ENCODE data around the gene TXNDC12.
A peak's percentile ranks its signal among the peaks of the same experiment; 100 is the strongest.
"Not testable (repeated sequence)": the region's sequence is repeated elsewhere in the genome, so short reads cannot be mapped to it uniquely, and the experiment has no call there.

Gene TXNDC12

DNA sequence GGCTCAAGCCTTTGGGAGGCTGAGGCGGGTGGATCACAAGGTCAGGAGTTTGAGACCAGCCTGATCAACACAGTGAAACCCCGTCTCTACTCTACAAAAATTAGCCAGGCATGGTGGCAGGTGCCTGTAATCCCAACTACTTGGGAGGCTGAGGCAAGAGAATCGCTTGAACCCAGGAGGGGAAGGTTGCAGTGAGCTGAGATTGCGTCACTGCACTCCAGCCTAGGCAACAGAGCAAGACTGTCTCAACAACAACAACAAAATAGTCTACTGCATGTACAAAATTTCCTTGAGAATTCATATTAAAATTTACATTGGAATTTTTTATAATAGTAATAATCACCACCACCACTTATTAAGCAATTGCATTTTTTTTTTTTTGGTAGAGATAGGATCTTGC is 5.7 kb downstream of the TXNDC12 start:
- not testable (repeated sequence) for DNase-seq (ENCODE audit: low read depth in 2 of 3, low spot score in 2 of 3)

DNA sequence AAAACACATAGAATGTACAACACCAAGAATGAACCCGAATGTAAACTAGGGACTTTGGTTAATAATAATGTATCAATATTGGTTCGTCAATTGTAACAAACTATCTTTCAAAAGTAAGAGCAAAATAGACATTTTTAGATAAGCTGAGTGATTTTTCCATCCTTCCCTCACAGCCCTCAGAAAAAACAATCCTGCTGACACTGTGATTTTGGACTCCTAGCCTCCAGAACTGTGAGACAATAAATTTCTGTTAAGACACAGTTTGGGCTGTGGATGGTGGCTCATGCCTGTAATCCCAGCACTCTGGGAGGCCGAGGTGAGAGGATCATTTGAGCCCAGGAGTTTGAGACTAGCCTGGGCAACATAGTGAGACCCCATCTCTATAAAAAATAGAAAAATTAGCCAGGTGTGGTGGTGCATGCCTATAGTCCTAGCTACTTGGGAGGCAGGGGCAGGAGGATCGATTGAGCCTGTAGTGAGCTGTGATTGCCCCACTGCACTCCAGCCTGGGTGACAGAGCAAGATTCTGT is 9.3 kb downstream of the TXNDC12 start:
- not testable (repeated sequence) for DNase-seq (ENCODE audit: low read depth in 2 of 3, low spot score in 2 of 3)

DNA sequence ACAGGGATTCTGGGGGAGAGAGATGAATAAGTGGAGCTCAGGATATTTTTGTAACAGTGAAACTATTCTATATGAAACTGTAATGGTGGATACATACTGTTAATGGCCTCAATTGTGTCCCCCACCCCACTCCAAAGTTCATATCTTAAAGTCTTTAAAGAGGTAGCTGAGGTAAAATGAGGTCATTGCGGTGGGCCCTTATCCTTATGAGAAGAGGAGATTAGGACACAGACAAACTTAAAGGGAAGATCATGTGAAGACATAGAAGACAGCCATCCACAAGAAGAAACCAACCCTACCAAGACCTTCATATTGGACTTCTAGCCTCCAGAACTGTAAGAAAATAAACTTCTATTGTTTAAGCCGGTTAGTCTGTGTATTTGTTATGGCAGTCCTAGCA is 9.8 kb downstream of the TXNDC12 start:
- DNase-seq (ENCODE audit: low read depth in 2 of 3, low spot score in 2 of 3), result no peak

DNA sequence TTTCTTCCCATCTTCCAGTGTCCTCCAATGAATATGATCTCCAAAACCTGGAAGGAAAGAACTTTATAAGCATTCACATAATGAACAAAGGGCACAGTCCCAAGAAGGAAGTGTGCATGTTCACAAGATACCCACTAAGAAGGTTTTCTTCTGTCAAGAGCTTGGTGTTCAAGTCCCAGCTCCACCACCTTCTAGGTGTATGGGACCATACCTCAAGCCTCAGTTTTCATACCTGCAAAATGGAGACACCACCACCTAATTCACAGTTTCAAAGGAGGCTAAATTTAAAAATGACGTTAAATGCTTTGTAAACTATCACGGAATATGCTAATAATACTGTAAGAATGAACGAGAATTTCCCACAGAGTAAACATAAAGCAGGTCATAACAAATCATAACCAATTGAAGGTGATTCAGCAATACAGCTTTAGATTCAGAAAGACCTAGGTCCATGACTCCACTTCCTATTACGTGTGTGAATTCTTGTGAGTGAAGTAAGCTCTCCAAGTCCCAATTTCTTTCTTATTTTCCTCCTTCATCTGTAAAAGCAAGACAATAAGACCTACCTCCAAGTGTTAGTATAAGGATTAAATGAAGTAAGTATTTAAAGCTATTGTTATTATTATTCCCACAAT is 13.3 kb downstream of the TXNDC12 start:
- no peak for DNase-seq (ENCODE audit: low read depth in 2 of 3, low spot score in 2 of 3)

DNA sequence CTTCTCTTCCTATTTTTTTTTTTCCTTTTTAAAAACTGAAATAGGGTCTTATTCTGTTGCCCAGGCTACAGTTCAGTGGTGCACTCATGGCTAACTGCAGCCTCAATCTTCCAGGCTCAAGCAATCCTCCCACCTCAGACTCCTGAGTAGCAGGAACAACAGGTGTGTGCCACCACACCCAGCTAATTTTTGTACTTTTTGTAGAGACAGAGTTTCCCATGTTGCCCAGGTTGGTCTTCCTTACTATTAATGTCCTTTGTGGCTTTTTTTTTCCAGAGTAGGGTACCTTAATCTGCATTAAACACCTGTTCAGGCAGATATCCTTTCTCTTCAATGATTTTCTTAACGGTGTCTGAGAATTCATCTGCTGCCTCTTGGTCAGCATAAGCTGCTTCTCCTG is 17.1 kb downstream of the TXNDC12 start:
- no peak for DNase-seq (ENCODE audit: low read depth in 2 of 3, low spot score in 2 of 3)

DNA sequence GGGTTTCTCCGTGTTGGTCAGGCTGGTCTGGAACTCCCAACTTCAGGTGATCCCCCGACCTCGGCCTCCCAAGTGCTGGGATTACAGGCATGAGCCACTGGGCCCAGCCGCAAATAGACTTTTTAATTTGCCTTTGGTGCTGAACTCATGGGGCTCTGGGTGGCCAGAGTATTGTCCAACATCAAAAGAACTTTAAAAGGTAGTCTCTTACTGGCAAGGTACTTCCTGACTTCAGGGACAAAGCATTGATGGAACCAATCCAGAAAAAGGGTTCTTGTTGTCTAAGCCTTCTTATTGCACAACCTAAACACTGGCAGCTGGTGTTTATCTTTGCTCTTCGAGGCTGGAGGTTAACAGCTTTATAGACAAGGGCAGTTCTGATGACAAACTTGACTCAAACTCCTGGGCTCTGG is 17.6 kb downstream of the TXNDC12 start:
- DNase-seq (ENCODE audit: low read depth in 2 of 3, low spot score in 2 of 3), result no peak

DNA sequence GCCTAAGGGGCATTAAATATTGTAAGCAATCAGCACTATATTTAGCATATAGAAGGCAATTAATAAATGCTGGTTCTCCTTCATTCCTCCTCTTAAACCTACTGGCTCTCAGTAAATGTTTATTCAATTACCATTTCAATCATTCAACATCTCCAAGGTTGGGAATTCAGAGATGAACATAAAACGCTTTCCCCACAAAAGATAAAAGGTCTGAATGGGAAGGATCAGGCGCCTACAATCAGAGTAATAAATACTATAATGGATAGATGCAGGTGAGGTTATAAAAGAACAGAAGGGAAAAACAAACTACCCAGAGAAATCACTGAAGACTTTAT is 21.0 kb downstream of the TXNDC12 start:
- no peak for DNase-seq (ENCODE audit: low read depth in 2 of 3, low spot score in 2 of 3)

DNA sequence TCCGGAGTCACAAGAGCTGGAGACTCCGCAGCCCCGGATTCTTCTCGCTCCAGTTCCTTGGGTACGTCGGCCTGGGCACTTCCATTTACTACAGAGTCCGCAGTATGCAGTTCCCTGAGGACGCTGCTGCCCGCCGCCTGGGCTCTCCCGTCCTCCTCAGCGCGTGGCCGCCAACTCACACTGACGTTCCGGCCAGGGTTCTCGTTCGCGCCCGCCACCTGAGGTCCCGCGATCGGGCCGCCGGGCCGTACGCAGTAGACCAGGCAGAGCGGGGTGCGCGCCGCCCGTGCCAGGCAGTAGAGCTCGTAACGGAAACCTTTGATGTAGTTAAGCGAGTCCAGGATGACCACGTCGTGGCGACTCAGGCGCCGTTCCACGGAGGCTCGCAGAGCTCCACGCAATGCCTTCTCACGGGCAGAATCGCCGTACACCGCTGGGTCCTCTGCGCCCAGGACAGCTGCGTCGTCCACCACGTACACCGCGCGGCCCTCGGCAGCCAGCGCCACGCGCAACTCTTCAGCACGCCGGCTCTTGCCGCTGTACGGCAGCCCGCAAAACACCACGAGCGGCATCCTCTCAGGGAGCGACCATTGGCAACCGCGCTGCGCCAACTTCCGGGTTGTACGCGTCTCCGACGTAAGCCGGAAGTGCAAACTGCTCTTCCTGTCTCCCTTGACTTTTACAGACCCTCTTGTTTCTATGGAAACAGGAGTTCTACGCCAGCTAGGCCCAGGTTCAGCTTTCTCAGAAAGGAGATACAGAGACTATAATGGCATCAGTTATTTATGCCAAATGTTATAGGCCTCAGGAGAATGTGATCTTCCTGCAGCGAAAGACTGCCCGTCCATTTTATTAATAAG is 21.6 kb downstream of the TXNDC12 start, which contains the start of gene KTI12:
Gene KTI12, minus strand, starts transcription at position 621 of the 860 bp plus-strand sequence. Its CDS starts 49 bp downstream, at position 572.
- DNase-seq (ENCODE audit: low read depth in 2 of 3, low spot score in 2 of 3), result peak; percentile 54 to 69 (median 63)

DNA sequence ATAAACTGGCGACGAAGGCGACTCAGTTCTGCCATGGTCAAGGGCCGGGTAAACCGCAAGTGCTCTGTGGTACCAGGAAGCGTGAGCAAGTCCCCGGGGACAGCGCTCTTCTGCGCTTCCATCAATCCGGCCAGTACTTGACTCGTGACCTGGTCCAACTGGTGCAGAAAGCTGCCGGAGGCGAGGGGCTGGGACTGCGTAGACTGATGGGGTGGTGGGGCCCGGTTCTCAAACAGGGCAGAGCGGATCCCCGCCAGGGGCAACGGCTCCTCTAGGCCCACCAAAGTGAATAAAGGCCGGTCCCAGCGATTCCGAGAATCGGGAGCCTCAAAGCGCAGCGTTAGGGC is 22.2 kb downstream of the TXNDC12 start:
- peak in 2 of 3 experiments; percentile 2 to 3 for DNase-seq (ENCODE audit: low read depth in 2 of 3, low spot score in 2 of 3)

DNA sequence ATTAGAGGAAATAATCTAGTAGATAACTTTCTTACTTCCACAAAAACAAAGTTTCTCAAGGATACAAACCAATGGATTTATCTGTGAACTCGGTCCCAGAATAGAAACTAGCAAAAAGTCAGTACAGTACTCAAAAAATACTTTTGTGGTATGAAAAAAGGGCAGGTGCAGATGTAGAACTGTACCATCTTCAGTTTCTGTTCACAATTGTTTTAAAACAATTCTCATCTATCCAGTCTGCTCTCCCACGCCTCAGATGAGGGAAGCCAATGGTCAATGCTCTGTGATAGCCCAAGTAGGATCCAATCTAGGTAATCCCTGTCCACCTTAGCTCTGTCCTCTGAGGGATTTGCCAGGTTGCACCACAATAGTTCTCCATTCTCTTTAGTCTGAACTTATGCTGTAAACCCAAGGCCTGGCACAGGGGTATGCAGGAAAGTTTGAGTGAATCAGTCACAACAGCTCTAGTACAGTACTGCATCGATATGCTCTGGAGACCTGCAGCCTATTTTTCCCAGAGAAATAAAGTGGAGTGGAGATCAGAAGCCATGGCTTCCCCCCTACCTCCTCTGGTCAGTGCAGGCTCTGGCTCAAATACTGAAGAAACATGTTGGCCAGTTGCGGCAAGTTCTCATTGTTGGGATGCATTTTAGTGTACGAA is 22.7 kb downstream of the TXNDC12 start:
- no peak for DNase-seq (ENCODE audit: low read depth in 2 of 3, low spot score in 2 of 3)

DNA sequence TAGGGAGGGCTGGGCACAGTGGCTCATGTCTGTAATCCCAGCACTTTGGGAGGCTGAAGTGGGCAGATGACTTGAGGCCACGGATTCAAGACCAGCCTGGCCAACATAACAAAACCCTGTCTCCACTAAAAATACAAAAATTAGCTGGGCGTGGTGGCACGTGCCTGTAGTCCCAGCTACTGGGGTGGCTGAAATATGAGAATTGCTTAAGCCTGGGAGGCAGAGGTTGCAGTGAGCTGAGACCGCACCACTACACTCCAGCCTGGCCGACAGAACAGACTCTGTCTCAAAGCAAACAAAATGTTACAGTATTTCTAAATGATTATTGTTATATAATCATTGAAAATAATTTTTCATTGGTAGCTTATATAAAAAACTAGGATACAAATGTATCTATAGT is 26.2 kb downstream of the TXNDC12 start:
- DNase-seq (ENCODE audit: low read depth in 2 of 3, low spot score in 2 of 3), result not testable (repeated sequence)

DNA sequence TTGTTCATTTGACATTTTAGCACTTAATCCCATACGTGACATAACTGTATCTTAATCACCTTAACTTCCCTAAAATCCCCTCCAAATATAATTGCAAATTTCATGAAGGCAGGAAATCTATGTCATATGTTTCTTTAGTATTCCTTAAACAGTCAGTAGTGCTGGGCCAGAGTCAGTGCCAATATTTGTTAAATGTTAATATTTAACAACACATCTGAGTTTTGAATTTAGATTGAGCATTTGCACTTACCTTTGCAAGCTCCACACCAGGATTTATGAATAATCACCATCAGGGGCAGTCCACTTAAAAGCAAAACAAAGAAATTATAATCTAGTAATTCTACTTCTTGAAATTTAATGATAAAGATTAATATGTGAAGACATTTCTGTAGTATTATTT is 26.7 kb downstream of the TXNDC12 start:
- DNase-seq (ENCODE audit: low read depth in 2 of 3, low spot score in 2 of 3), result no peak

DNA sequence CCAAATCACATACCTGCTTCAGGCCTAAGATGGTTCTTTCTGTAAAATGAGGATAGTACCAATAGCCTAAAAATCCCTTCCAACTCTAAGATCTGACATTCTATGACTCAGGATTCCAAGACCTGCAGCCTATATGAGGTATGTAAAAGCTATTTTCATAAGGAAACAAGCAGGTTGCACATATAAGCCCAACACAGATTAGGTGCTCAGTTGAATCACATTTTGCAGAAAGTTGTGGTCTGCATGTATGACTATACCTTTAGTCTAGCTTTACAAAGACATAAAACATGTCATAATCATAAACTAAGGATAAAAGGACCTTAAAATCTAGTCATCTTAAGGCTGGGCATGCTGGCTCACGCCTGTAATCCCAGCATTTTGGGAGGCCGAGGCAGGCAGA is 28.7 kb downstream of the TXNDC12 start:
- DNase-seq (ENCODE audit: low read depth in 2 of 3, low spot score in 2 of 3), result no peak

DNA sequence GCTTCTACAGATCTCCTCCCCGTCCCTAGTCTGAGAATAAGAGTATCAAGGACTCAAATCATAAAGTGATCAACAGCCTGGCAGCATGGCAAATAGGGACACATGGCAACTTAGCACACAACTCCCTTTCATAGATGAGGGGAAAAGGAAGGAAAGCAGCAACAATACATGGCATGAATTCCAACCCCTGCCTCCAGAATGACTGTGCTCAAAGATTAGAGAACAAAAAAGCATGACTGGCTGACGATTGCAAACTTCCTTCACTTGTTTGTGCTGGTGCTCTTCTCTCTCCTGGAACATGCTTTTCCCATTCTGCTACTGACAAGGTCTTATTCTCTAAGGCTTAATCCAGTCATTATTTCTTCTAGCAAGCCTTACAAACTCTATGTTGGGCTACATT is 32.9 kb downstream of the TXNDC12 start:
- DNase-seq (ENCODE audit: low read depth in 2 of 3, low spot score in 2 of 3), result no peak

DNA sequence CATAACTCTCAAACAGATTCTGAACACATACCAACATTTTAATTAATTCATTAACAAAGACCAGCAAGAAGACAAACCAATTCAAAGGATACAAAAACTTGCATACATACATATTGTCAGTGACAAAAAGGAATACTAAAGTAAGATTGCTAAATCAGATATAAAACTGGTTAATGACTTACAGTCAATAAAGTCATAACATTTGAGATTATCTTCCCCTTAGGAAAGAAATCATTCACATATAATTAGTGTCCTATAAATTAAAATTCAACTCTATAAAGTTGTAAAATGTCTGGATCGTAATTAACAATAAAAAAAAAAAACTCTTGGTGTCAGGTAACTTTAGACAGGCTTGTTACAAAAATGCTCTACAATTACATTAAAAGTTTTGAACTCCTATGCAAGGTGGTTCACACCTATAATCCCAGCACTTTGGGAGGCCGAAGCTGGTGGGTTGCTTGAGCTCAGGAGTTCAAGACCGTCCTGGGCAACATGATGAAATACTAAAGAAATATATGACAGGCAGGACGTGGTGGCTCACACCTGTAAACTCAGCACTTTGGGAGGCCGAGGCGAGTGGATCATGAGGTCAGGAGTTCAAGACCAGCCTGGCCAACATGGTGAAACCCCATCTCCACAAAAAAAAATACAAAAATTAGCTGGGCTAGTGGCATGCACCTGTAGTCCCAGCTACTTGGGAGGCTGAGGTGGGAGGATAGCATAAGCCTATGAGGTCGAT is 46.8 kb downstream of the TXNDC12 start:
- no peak for DNase-seq (ENCODE audit: low read depth in 2 of 3, low spot score in 2 of 3)

DNA sequence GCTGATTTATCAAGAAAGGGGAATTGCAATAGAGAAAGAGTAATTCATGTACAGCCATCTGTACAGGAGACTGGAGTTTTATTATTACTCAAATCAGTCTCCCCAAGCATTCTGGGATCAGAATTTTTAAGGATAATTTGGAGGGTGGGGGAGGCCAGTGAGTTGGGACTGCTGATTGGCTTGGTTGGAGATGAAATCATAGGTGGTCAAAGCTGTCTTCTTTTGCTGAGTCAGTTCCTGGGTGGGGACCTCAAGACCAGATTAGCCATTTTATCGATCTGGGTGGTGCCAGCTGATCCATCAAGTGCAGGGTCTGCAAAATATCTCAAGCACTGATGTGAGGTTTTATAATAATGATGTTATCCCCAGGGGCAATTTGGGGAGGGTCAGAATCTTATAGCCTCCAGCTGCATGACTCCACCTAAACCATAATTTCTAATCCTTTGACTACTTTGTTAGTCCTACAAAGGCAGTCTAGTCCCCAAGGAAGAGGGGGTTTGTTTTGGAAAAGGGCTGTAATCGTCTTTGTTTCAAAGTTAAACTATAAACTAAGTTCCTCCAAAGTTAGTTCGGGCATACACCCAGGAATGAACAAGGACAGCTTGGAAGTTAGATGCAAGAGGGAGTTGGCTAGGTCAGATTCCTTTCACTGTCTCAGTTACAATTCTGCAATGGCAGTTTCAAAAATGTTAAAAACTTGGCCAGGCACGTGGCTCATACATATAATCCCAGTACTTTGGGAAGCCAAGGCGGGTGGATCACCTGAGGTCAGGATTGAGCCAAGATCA is 47.6 kb downstream of the TXNDC12 start:
- no peak for DNase-seq (ENCODE audit: low read depth in 2 of 3, low spot score in 2 of 3)

DNA sequence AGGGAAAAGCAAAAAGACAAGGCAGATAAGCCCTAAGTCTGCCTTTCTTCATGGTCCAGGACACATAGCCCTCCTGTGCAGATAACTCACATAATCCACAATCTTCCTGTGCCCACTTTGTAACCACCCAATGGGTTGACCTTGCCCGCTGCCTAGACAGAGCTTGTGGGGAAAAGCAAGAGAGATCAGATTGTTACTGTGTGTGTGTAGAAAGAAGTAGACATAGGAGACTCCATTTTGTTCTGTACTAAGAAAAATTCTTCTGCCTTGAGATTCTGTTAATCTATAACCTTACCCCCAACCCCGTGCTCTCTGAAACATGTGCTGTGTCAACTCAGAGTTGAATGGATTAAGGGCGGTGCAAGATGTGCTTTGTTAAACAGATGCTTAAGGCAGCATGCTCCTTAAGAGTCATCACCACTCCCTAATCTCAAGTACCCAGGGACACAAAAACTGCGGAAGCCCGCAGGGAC is 48.9 kb downstream of the TXNDC12 start:
- DNase-seq (ENCODE audit: low read depth in 2 of 3, low spot score in 2 of 3), result not testable (repeated sequence)

DNA sequence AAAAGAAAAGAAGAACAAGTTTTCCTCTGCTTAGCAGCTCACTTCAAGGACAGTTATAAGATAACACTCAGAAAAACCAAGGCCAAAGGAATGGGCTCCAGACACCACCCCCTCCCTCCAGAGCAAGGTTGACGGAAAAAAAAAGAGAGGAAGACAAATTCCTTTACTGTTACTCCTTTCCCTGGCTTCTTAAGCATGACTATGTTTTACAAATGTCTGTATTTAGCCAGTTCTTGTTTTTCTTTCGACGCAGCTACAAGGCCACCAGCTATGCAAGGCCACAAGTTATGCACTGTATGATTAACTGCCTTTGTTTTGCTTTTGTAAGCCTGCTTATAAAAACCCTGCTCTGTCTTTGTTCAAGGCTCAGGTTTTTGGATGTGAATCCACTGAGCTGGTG is 49.4 kb downstream of the TXNDC12 start:
- DNase-seq (ENCODE audit: low read depth in 2 of 3, low spot score in 2 of 3), result not testable (repeated sequence)

DNA sequence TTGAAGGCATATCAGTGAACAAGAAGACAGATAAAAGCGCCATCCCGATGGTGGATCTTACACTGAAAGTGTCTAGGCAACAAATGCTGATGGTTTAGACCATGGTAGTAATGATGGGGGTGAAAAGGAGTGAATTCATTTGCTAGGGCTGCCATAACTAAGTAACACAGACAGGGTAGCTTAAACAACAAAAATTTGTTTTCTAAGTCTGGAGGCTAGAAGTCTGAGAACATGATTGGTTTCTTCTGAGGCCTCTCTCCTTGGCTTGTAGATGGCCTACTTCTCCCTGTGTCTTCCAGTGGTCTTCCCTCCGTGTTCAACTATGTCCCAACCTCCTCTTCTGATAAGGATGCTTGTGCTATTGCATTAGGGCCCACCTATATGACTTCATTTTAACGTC is 51.1 kb downstream of the TXNDC12 start:
- DNase-seq (ENCODE audit: low read depth in 2 of 3, low spot score in 2 of 3), result no peak
